ENCODE data around the gene SF1. TPM values are rescaled to one million over a fixed set of nuclear protein-coding genes. Genes with fewer than 3 reads are reported as not detected.

SF1 gene
- total RNA-seq, 1 donor from 2014 or later, result 191 TPM

GRCh38 chr11:64753380-64754123 lies 24.8 kb downstream of the SF1 start:
- DNase-seq (no peak), ATAC-seq (no peak)
- intact Hi-C loops (cut with micrococcal nuclease), result no loop called here

- DNase-seq, result no peak
- ATAC-seq, result no peak
- intact Hi-C loops (cut with micrococcal nuclease), result no loop called here
Measured at GRCh38 chr11:64753019-64753379, 25.3 kb downstream of the SF1 start.

GRCh38 chr11:64752175-64752970 lies 26.0 kb downstream of the SF1 start:
- no peak for DNase-seq
- ATAC-seq, result no peak
- intact Hi-C loops (cut with micrococcal nuclease), result no loop called here

GRCh38 chr11:64751580-64751979 lies 26.8 kb downstream of the SF1 start:
- no peak for ATAC-seq
- intact Hi-C loops (cut with micrococcal nuclease), result no loop called here
- DNase-seq, result no peak

- intact Hi-C loops (cut with micrococcal nuclease), result no loop called here
- DNase-seq, result no peak
- ATAC-seq, result no peak
Measured at GRCh38 chr11:64751136-64751535, 27.2 kb downstream of the SF1 start.

- intact Hi-C loops (cut with micrococcal nuclease), result no loop called here
- DNase-seq (no peak), ATAC-seq (no peak)
Measured at GRCh38 chr11:64750361-64751054, 27.8 kb downstream of the SF1 start.

GRCh38 chr11:64747961-64748665 lies 30.2 kb downstream of the SF1 start:
- ATAC-seq (no peak), DNase-seq (no peak)
- intact Hi-C loops (cut with micrococcal nuclease), result no loop called here

GRCh38 chr11:64746486-64746885 lies 31.9 kb downstream of the SF1 start:
- ATAC-seq (no peak), DNase-seq (no peak)
- intact Hi-C loops (cut with micrococcal nuclease), result no loop called here

- ATAC-seq, result peak; percentile 69
- peak; percentile 93 for DNase-seq
- intact Hi-C loops (cut with micrococcal nuclease), result no loop called here
Measured at GRCh38 chr11:64745521-64746328, 32.6 kb downstream of the SF1 start.

- ATAC-seq (peak; percentile 14), DNase-seq (peak; percentile 89)
- intact Hi-C loops (cut with micrococcal nuclease), result no loop called here
Measured at GRCh38 chr11:64745189-64745520, 33.2 kb downstream of the SF1 start.

- DNase-seq, result peak; percentile 65
- ATAC-seq, result no peak
- intact Hi-C loops (cut with micrococcal nuclease), result no loop called here
Measured at GRCh38 chr11:64744544-64745188, 33.7 kb downstream of the SF1 start.

- ATAC-seq (peak; percentile 61), DNase-seq (peak; percentile 92)
- intact Hi-C loops (cut with micrococcal nuclease), result no loop called here
Measured at GRCh38 chr11:64743591-64744543, 34.5 kb downstream of the SF1 start, which contains the start of gene RASGRP2. Gene RASGRP2, minus strand, starts transcription at chr11:64744142. Its CDS starts 1,276 bp downstream, at chr11:64742866.

GRCh38 chr11:64742889-64743590 lies 35.3 kb downstream of the SF1 start:
- intact Hi-C loops (cut with micrococcal nuclease), result no loop called here
- DNase-seq, result peak; percentile 89
- peak; percentile 63 for ATAC-seq

GRCh38 chr11:64742087-64742888 lies 36.1 kb downstream of the SF1 start:
- peak; percentile 58 for DNase-seq
- intact Hi-C loops (cut with micrococcal nuclease), result no loop called here
- ATAC-seq, result peak; percentile 1

GRCh38 chr11:64741375-64742086 lies 36.8 kb downstream of the SF1 start:
- DNase-seq (peak; percentile 40), ATAC-seq (no peak)
- intact Hi-C loops (cut with micrococcal nuclease), result no loop called here
